HFFc6 (cell line): Measurements from ENCODE around the gene MTFR1L. TPM values are rescaled to one million over a fixed set of nuclear protein-coding genes. Genes with fewer than 3 reads are reported as not detected.
A peak's percentile ranks its signal among the peaks of the same experiment; 100 is the strongest.

Source experiments
- DNase-seq: peaks from one replicate; pipeline ENCODE4 v3.0.0-alpha.2; 2018
- H3K27ac Mint-ChIP-seq: 2 replicates; pipeline ENCODE4 v1.8.0; 2020; ENCODE audit warnings: mild to moderate bottlenecking, mixed read lengths
- H3K27me3 Mint-ChIP-seq: 2 replicates; pipeline ENCODE4 v1.8.0; 2021; ENCODE audit warnings: mild to moderate bottlenecking, moderate library complexity, mixed read lengths; ENCODE audit not compliant: insufficient read depth
- H3K36me3 Mint-ChIP-seq: 2 replicates; pipeline ENCODE4 v1.8.0; 2021; ENCODE audit warnings: low read depth, mixed read lengths
- H3K4me1 Mint-ChIP-seq: 2 replicates; pipeline ENCODE4 v1.8.0; 2020; ENCODE audit warnings: low read depth, mixed read lengths
- H3K4me3 Mint-ChIP-seq: 2 replicates; pipeline ENCODE4 v1.8.0; 2020; ENCODE audit warnings: mild to moderate bottlenecking, moderate library complexity, mixed read lengths
- H3K9me3 Mint-ChIP-seq: 2 replicates; pipeline ENCODE4 v1.8.0; 2020; ENCODE audit warnings: mild to moderate bottlenecking, mixed read lengths
- total RNA-seq, 6 experiments: library from RNA; stranded (reverse); fragmentation: NEBNext Ultra II Directional; extraction: Animal tissue kit (Norgen Biotek cat#: 25700); gene quantifications; 2 replicates in 1 of 6; 3 replicates in 5 of 6; pipeline ENCODE4 v1.2.3, GENCODE V29; 2021
- TF ChIP-seq, protein P1 (sequence below): fragments of 200-600 bp; sonication (generic); IDR thresholded peaks from 2 replicates; pipeline ENCODE4 v1.5.0; 2021; ENCODE audit warnings: antibody characterized with exemption, mild to moderate bottlenecking

Gene MTFR1L
- total RNA-seq, 6 experiments from 2014 or later = 52.4 to 69.1 (median 59.1) TPM

DNA sequence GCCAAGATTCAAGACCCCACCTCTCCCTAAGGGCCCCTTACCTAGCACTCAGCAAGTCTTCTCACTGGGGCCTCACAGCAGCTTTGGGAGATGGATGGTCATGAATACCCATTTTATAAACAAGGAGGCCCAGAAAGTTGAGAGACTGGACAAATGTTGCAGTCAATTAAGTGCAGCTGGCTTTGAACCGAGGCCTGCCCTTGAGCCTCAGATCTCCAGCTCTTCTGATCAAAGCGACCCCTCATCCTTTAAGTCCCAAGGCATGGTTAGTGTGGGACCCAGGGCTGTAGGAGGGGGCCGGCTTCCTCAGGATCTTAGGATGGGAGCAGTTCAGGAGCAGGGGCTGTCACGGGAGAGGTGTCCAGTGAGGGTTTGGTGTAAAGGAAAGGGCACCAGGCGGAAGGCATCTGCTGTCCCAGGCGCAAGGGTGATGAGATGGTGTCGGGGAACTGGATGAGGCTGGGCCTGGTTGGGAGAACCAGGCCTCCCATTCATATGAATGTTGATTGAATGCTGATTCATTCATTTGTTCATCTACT, 5.1 kb upstream of the MTFR1L start:
- Mint-ChIP-seq H3K4me3 (no peak overlapping the region), H3K27me3 (peaks cover 4% of the 10 kb centered on the region), H3K9me3 (no peaks in the 10 kb centered on the region), H3K4me1 (peaks cover 22% of the 10 kb centered on the region), H3K36me3 (no peaks in the 10 kb centered on the region), H3K27ac (no peak overlapping the region)
- TF ChIP-seq, protein P1, sequence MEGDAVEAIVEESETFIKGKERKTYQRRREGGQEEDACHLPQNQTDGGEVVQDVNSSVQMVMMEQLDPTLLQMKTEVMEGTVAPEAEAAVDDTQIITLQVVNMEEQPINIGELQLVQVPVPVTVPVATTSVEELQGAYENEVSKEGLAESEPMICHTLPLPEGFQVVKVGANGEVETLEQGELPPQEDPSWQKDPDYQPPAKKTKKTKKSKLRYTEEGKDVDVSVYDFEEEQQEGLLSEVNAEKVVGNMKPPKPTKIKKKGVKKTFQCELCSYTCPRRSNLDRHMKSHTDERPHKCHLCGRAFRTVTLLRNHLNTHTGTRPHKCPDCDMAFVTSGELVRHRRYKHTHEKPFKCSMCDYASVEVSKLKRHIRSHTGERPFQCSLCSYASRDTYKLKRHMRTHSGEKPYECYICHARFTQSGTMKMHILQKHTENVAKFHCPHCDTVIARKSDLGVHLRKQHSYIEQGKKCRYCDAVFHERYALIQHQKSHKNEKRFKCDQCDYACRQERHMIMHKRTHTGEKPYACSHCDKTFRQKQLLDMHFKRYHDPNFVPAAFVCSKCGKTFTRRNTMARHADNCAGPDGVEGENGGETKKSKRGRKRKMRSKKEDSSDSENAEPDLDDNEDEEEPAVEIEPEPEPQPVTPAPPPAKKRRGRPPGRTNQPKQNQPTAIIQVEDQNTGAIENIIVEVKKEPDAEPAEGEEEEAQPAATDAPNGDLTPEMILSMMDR = no peak
- no peak for DNase-seq

DNA sequence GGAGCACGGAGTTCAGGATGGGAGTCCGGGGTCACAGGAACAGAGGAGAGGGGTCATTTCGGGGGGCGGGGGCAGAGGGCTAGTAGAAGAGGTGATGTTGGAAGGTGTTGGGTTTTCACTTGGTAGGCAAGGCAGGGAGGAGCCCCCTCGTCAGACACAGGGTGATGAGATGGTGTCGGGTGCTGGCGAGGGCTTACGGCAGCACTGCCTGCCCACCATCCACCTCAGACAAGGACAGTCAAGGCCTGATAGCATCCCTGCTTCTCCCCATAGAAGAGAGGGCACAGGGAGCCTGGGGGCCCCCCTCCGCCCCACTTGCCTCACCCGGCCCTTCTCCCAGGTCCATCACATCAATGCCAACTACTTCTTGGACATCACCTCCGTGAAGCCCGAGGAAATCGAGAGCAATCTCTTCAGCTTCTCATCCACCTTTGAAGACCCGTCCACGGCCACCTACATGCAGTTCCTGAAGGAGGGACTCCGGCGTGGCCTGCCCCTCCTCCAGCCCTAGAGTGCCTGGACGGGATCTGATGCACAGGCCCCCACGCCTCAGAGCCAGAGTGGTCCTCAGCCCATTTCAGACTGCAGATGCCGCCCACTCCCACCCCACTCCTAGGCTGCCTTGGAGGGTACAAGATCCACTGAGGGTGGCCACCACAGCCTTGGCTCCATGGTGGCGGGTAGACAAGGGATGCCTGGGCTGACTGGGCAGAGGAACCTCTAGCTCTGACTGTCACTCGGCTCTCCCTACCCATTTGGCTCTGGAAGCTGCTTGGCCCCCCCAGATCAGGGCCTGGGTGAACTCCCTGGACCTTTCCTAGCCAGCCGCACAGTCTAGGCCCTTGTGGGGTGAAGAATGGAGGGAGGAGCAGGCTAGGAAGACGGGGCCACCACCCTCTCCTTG, 4.3 kb upstream of the MTFR1L start:
- Mint-ChIP-seq H3K9me3 (no peaks in the 10 kb centered on the region), H3K36me3 (no peaks in the 10 kb centered on the region), H3K4me1 (peaks cover 22% of the 10 kb centered on the region), H3K27me3 (peaks cover 4% of the 10 kb centered on the region), H3K27ac (no peak overlapping the region), H3K4me3 (no peak overlapping the region)
- no peak for DNase-seq
- TF ChIP-seq, protein P1 = no peak

DNA sequence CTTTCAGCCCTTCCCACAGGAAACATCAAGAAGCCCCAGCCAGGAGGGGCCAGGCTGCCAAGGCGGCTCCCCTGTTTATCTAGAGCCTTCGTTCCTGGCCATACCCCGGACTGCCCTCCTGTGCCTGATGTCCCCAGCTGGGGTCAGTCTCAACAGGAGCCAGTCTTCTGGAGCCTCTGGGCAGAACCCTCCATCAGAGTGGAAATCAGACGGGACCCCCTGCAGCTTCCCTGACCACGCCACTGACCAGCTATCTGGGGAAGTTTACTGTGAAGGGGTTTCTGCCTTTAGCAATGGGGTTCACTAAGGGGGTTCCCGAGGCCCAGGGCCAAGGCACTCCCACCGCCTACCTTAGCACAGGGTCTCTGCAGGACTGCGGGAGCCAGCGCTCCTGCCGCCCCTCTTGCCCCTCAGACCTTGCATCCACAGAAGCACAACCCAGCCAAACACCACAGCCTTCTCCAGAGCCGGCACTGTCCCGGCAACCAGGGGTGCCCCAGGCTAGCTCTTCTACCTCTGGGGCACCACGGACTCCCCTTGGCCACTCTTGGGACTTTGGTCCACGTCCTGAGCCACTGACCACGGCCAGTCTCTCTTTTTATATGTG, 3.5 kb upstream of the MTFR1L start:
- H3K4me3 Mint-ChIP-seq = no peak overlapping the region
- no peak overlapping the region for H3K27ac Mint-ChIP-seq
- TF ChIP-seq, protein P1 = no peak
- no peak for DNase-seq
- H3K4me1 Mint-ChIP-seq = peaks cover 30% of the 10 kb centered on the region
- no peaks in the 10 kb centered on the region for H3K36me3 Mint-ChIP-seq
- H3K27me3 Mint-ChIP-seq = peaks cover 4% of the 10 kb centered on the region
- no peaks in the 10 kb centered on the region for H3K9me3 Mint-ChIP-seq

DNA sequence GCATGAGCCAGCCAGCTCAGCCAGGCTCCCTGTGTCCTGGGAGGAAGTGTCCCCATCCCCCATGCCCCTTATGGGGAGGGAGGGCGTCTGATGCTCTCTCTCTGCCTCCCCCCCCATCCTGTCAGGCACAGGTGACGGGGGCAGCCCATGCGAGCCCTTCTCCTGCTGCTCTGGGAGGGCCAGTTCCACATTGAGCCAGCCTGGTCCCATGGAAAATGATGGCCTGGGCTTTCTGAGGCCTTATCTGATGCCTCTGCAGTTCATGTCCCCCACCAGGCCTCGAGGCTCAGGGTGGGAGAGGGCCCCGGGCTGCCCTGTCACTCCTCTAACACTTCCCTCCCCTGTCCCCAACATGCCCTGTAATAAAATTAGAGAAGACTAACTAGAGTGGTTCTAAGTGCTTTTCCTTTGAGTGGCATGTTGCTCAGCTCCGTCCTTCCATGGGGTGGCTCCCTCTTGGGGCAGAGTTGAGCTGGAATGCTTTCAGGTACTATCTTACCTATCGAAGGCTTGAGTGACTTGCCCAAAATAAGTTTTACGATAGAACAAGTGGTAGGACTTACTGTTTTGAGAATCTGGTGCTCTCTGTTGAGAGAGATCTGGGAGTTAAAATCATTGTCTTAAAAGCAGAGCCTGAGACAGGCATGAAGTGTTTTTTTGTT, 1.8 kb upstream of the MTFR1L start:
- peaks cover 41% of the 10 kb centered on the region for H3K4me1 Mint-ChIP-seq
- TF ChIP-seq, protein P1 = peak; percentile 49; the same call in 1 of the 2 replicates
- DNase-seq = no peak
- peak overlapping the region; percentile 94 for H3K4me3 Mint-ChIP-seq
- no peaks in the 10 kb centered on the region; the same call in 1 of the 2 replicates for H3K36me3 Mint-ChIP-seq
- H3K27me3 Mint-ChIP-seq = peaks cover 4% of the 10 kb centered on the region
- H3K9me3 Mint-ChIP-seq = no peaks in the 10 kb centered on the region
- H3K27ac Mint-ChIP-seq = peak overlapping the region; percentile 91

DNA sequence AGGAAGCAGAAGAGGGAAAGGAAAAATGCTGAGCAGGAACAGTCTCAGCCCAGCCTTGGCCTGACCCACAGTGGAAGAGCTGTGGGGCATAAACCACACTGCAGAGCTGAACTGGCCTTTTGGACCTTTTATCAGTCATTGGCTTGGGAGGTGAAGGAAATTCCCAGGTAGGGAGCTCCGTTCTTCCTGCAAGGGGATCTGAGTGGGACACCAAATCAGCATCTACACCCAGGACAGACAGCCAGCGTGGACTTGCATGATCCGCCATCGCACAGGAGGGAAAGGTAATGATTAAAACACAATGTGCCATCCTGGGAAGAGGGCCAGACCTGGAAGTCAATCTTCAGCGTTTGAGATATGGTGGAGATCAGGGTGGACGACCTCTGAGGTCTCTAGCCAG, 1.2 kb upstream of the MTFR1L start:
- H3K9me3 Mint-ChIP-seq = no peaks in the 10 kb centered on the region
- peak overlapping the region; percentile 94 for H3K4me3 Mint-ChIP-seq
- peaks cover 4% of the 10 kb centered on the region for H3K27me3 Mint-ChIP-seq
- peaks cover 41% of the 10 kb centered on the region for H3K4me1 Mint-ChIP-seq
- no peak for DNase-seq
- TF ChIP-seq, protein P1 = no peak
- H3K27ac Mint-ChIP-seq = peak overlapping the region; percentile 91
- no peaks in the 10 kb centered on the region; the same call in 1 of the 2 replicates for H3K36me3 Mint-ChIP-seq
